ENCODE data around the gene SCAMP2. TPM values are rescaled to one million over a fixed set of nuclear protein-coding genes. Genes with fewer than 3 reads are reported as not detected.

The SCAMP2 gene
- total and polyA plus RNA-seq, 8 donors = 21.4 to 49.0 (median 33.8) TPM

DNA sequence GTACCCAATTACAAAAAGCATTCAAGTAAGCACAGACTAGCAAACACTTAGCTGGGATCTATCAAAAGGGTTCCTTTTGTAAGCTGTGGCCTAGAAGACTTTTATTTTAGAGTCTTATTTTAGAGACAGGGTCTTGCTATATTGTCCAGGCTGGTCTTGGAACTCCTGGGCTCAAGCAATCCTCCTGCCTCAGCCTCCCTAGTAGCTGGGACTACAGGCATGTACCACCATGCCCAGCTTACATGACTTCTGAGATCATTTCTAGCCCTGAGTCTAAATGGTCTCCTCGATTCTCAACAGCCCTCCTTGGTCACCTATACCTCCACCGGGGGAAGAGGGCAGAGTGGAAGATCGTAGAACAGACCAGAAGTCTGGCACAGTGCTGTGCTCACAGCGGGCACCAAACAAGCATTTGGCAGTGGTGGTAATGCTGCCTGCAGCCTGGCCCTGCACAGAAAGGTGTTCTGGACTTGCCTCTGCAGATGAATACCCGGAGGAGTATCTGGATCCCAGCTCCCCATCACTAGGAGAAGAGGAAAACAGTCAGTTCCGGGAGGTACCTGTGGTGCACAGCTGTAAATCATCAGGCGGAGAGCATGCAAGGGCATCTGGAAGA lies 31.1 kb upstream of the SCAMP2 start:
- Histone ChIP-seq H3K36me3 (peaks cover 0 to 24% (median 0%) of the 10 kb centered on the region in 3 donors), H3K27ac (no peak overlapping the region), H3K9me3 (no peaks in the 10 kb centered on the region), H3K4me3 (no peak overlapping the region), H3K27me3 (no peaks in the 10 kb centered on the region), H3K4me1 (peaks cover 0 to 25% (median 8%) of the 10 kb centered on the region in 3 donors)
- TF ChIP-seq, protein P1, sequence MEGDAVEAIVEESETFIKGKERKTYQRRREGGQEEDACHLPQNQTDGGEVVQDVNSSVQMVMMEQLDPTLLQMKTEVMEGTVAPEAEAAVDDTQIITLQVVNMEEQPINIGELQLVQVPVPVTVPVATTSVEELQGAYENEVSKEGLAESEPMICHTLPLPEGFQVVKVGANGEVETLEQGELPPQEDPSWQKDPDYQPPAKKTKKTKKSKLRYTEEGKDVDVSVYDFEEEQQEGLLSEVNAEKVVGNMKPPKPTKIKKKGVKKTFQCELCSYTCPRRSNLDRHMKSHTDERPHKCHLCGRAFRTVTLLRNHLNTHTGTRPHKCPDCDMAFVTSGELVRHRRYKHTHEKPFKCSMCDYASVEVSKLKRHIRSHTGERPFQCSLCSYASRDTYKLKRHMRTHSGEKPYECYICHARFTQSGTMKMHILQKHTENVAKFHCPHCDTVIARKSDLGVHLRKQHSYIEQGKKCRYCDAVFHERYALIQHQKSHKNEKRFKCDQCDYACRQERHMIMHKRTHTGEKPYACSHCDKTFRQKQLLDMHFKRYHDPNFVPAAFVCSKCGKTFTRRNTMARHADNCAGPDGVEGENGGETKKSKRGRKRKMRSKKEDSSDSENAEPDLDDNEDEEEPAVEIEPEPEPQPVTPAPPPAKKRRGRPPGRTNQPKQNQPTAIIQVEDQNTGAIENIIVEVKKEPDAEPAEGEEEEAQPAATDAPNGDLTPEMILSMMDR (IDR thresholded peaks at IDR 0.05) = no peak
- FAIRE-seq (no peak), ATAC-seq (no peak), DNase-seq (peak in 1 of 6 donors; percentile 34)
- intact Hi-C loops (cut with DNase I) = no loop called here
- 87 to 94% methylated on average over 7 of the region's 7 CpGs for WGBS, 2 donors

DNA sequence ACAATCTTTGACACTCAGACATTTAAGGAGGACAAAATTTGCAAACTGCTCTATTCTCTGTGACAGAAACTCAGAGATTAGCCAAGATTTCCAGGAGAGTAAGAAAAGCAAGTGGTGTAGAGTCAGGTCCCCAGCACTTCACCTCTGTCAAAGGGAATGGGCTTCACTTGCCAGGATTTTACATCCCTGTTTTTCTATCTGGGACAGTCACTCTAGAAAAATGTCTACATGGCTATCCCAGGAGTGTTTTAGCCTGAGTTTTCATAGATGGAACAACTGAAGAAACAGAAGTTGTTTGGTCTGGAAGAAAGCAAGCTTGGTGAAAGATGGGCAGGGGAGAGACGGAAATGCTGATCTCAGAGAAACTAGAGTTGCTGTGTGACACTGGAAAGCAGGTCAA lies 30.5 kb upstream of the SCAMP2 start:
- peaks cover 0 to 25% (median 8%) of the 10 kb centered on the region in 3 donors for H3K4me1 ChIP-seq
- no peak overlapping the region for H3K4me3 ChIP-seq
- peaks cover 0 to 24% (median 0%) of the 10 kb centered on the region in 3 donors for H3K36me3 ChIP-seq
- ATAC-seq (no peak), DNase-seq (no peak), FAIRE-seq (no peak)
- no peak overlapping the region for H3K27ac ChIP-seq
- H3K9me3 ChIP-seq = no peaks in the 10 kb centered on the region
- TF ChIP-seq, protein P1 (IDR thresholded peaks at IDR 0.05) = no peak
- no peaks in the 10 kb centered on the region for H3K27me3 ChIP-seq
- 90 to 93% methylated on average over 1 of the region's 1 CpG for WGBS, 2 donors
- intact Hi-C loops (cut with DNase I) = no loop called here

DNA sequence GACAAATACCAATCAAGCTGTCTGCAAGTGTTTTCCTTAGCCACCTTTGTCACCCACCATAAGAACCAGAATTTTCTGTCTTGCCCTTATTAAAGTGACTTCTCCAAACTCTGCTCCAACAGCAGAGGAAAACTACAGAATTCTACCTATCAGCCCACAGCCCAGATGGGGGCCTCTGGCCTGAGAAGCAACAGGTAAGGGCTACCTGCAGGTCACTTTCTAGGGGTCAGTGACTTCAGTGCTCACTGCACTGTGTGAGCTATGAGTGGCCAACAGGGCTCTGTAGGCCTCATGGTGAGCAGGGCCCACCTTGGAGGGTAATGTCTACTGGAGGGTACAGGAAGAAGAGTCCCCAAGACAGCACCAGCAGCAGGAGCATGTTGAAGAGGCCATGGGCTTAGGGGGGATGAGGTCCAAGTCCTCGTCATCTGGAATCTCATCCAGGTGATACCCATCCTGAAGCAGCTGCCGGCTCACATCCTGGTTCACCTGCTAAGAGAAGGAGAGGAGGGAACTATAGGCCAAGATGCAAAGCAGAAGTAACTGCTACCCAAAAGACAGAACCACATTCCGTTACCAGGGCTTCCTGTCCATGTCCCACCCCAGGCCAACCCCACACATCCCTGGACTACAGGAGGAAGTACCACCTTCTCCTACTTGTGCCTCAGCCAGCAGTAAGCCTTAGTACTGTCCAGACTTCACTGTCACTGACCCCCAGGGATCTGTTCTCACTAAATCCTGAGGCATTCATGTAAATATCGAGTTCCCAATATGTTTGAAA lies 29.3 kb upstream of the SCAMP2 start:
- Histone ChIP-seq H3K4me1 (peaks cover 0 to 23% (median 8%) of the 10 kb centered on the region in 3 donors), H3K36me3 (peaks cover 0 to 24% (median 0%) of the 10 kb centered on the region in 3 donors), H3K27ac (no peak overlapping the region), H3K4me3 (no peak overlapping the region), H3K27me3 (no peaks in the 10 kb centered on the region), H3K9me3 (no peaks in the 10 kb centered on the region)
- TF ChIP-seq, protein P1 (IDR thresholded peaks at IDR 0.05) = no peak
- intact Hi-C loops (cut with DNase I) = no loop called here
- WGBS, 2 donors = 84 to 98% methylated on average over 3 to 4 of the region's 4 CpGs
- no peak for ATAC-seq
- no peak for FAIRE-seq
- no peak for DNase-seq

DNA sequence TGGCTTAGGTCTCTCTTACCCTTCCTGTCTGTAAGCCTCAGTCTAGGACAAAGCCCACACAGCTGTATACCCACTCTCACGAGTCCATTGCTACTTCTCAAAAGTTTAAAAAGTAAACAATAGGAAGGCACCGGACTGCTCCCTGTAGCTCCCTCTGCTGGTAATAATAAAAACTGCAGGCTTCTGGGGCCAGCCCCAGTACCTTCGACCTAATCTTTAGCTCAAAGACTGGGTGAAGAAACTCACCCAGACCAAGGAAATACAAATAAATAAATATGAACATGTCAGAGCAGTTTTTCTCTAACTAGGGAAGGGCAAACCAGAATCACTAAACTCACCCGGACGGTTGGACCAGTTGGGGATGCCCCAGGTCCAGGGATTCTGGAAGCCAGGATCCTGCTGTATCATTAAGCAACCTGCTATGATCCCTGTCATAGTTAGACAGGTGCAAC lies 28.5 kb upstream of the SCAMP2 start:
- ATAC-seq = peak; percentile 51 to 80 (median 74)
- FAIRE-seq = no peak
- no peaks in the 10 kb centered on the region for H3K27me3 ChIP-seq
- peaks cover 0 to 20% (median 8%) of the 10 kb centered on the region in 3 donors for H3K4me1 ChIP-seq
- H3K4me3 ChIP-seq = no peak overlapping the region
- intact Hi-C loops (cut with DNase I) = no loop called here
- TF ChIP-seq, protein P1 (IDR thresholded peaks at IDR 0.05) = peak; percentile 89 to 97 (median 92)
- peak in 4 of 6 donors; percentile 46 to 76 (median 59) for DNase-seq
- peaks cover 0 to 24% (median 0%) of the 10 kb centered on the region in 3 donors for H3K36me3 ChIP-seq
- WGBS, 2 donors = 7% methylated on average over 5 of the region's 5 CpGs
- no peak overlapping the region for H3K27ac ChIP-seq
- no peaks in the 10 kb centered on the region for H3K9me3 ChIP-seq

All from pancreas (tissue), 10 donors.